ENCODE results near the gene CXADR. TPM values are rescaled to one million over a fixed set of nuclear protein-coding genes. Genes with fewer than 3 reads are reported as not detected.
A peak's percentile ranks its signal among the peaks of the same experiment; 100 is the strongest.

The CXADR gene
- total RNA-seq, 1 experiment from 2014 or later = 152 TPM

DNA sequence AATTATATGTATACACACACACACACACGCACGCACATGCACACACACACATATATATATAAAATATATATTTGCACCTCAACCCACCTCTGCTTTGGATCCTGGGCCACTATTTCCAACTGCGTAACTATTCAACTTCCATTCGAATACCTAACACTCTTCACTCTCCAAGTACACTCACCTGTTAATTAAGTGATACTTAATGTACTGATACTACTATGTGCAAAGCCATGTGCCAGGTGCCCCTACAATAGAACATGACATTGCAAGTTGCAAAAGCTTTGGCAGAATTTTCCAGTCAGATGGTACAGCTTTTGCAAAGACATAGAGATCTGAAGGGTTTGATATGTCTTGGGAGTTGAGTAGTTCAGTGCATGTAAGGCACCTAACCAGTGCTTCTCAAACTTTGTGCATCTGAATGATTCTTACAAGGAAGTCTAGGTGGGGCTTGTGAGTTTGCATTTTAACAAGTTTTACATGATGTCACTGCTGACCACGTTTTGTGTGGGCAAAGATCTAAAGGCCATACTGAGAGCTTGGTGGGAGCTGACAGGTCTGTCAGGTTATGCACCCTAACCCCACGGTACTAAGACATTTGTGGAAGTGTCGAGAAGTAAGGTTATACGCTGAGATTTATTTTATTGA is 7.2 kb downstream of the CXADR start:
- no peak overlapping the region for H2AFZ ChIP-seq (ENCODE audit: low read length)
- no peak overlapping the region for H4K5ac ChIP-seq (ENCODE audit: insufficient read length, low read depth, low read length)
- Mint-ChIP-seq H3K36me3 (ENCODE audit: insufficient read depth in 1 of 3, low read depth in 3 of 3) (peaks cover 19 to 54% (median 36%) of the 10 kb centered on the region in 3 experiments), H3K4me1 (peaks cover 67 to 70% of the 10 kb centered on the region in 2 experiments), H3K27me3 (ENCODE audit: low read depth) (no peaks in the 10 kb centered on the region; the same call in 1 of the 2 replicates), H3K9me3 (no peaks in the 10 kb centered on the region), H3K4me3 (no peak overlapping the region), H3K27ac (peak overlapping the region; percentile 2 to 81 (median 10); a peak in 4 of 7 replicates)
- H3K27me3 ChIP-seq (ENCODE audit: insufficient read depth, low read length) = no peaks in the 10 kb centered on the region
- no peak overlapping the region for H3K27ac ChIP-seq (ENCODE audit: insufficient read length, low read depth, low read length)
- H4K8ac ChIP-seq (replicated peaks; ENCODE audit: insufficient read length, low read depth, low read length) = no peak overlapping the region
- H3K79me2 ChIP-seq (ENCODE audit: insufficient read depth, low read length) = peaks cover 77% of the 10 kb centered on the region
- H3K23ac ChIP-seq (ENCODE audit: insufficient read length, low read depth, low read length) = peak overlapping the region; percentile 74
- H2BK120ac ChIP-seq (ENCODE audit: low read depth, low read length, poor library complexity, severe bottlenecking) = no peak overlapping the region
- no peak overlapping the region for H2BK12ac ChIP-seq (ENCODE audit: insufficient read length, low read depth, low read length)
- DNase-seq = no peak
- 100% methylated on average over 2 of the region's 8 CpGs for WGBS (ENCODE audit: extremely low coverage, insufficient read length, low lambda C conversion rate)
- no peak overlapping the region for H2AK5ac ChIP-seq (ENCODE audit: insufficient read length, low read length)
- no peak overlapping the region for H2BK20ac ChIP-seq (ENCODE audit: low read depth, low read length, poor library complexity, severe bottlenecking)
- no peaks in the 10 kb centered on the region for H4K20me1 ChIP-seq (ENCODE audit: control insufficient read depth, insufficient read depth, insufficient read length)
- no peaks in the 10 kb centered on the region for H3K79me1 ChIP-seq (ENCODE audit: insufficient read depth, low read depth, low read length, poor library complexity, severe bottlenecking)
- H3K9me3 ChIP-seq (ENCODE audit: control insufficient read depth, low read depth, low read length) = no peaks in the 10 kb centered on the region
- H4K91ac ChIP-seq (ENCODE audit: insufficient read length, low read depth, low read length) = no peak overlapping the region
- no peak overlapping the region for H3K18ac ChIP-seq (ENCODE audit: insufficient read length, low read depth, low read length)
- H3T11ph ChIP-seq (ENCODE audit: low read length) = no peak overlapping the region
- peaks cover 21% of the 10 kb centered on the region for H3K4me1 ChIP-seq (ENCODE audit: insufficient read depth, low read length)
- H3K14ac ChIP-seq (ENCODE audit: insufficient read depth, low read length) = no peak overlapping the region
- no peak overlapping the region for H3K56ac ChIP-seq (ENCODE audit: insufficient read length, low read depth, low read length)
- H3K23me2 ChIP-seq (ENCODE audit: insufficient read length, low read depth, low read length, poor library complexity, severe bottlenecking) = no peaks in the 10 kb centered on the region
- H3K9ac ChIP-seq (ENCODE audit: extremely low read depth, insufficient read length, low read length) = no peak overlapping the region
- H2BK15ac ChIP-seq (ENCODE audit: low read depth, low read length) = no peak overlapping the region
- H2BK5ac ChIP-seq (ENCODE audit: insufficient read length, low read length) = no peak overlapping the region
- H3K4ac ChIP-seq (ENCODE audit: low read depth, low read length) = no peak overlapping the region
- no peak overlapping the region for H3K4me2 ChIP-seq (ENCODE audit: insufficient read depth, insufficient read length, low read length)
- TF ChIP-seq, protein P1, sequence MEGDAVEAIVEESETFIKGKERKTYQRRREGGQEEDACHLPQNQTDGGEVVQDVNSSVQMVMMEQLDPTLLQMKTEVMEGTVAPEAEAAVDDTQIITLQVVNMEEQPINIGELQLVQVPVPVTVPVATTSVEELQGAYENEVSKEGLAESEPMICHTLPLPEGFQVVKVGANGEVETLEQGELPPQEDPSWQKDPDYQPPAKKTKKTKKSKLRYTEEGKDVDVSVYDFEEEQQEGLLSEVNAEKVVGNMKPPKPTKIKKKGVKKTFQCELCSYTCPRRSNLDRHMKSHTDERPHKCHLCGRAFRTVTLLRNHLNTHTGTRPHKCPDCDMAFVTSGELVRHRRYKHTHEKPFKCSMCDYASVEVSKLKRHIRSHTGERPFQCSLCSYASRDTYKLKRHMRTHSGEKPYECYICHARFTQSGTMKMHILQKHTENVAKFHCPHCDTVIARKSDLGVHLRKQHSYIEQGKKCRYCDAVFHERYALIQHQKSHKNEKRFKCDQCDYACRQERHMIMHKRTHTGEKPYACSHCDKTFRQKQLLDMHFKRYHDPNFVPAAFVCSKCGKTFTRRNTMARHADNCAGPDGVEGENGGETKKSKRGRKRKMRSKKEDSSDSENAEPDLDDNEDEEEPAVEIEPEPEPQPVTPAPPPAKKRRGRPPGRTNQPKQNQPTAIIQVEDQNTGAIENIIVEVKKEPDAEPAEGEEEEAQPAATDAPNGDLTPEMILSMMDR (conservative IDR thresholded peaks at IDR 0.05) = no peak

Data from H9 (cell line).